22Rv1 (cell line): Measurements from ENCODE around the gene CAMK1D.

Experiments used
- CTCF ChIP-seq: fragments of 450-650 bp; IDR thresholded peaks from 2 replicates; pipeline ENCODE4 v1.5.1; 2017; ENCODE audit warnings: mild to moderate bottlenecking
- ZFX ChIP-seq: fragments of 450-650 bp; IDR thresholded peaks from 2 replicates; pipeline ENCODE4 v1.6.1; 2017; ENCODE audit warnings: antibody characterized with exemption, borderline replicate concordance

- TF ChIP-seq CTCF: no peak
- no peak for TF ChIP-seq ZFX
These were observed 416.9 kb downstream of the CAMK1D start for GRCh38 chr10:12766223-12766622.
